A549 (cell line): ENCODE data around the gene KIAA1671. TPM values are rescaled to one million over a fixed set of nuclear protein-coding genes. Genes with fewer than 3 reads are reported as not detected.

ENCODE experiments used
- ATAC-seq, 2 experiments: fragments of 200-7000 bp in 1 of 2; fragments of >200 bp in 1 of 2; cut with Nextera tagmentation in 1 of 2; cut with Tn5 transposase in 1 of 2; 3 replicates each; pipeline versions ENCODE4 v1.8.0 to v1.9.1; 2018 to 2020; ENCODE audit warnings: mild to moderate bottlenecking in 1 of 2, moderate library complexity in 1 of 2
- CTCF ChIA-PET: fragments of 300-600 bp; sonication (Branson Sonifier 250); formaldehyde crosslinking; extraction: SDS; loops from one replicate; lab custom pipeline; 2021; ENCODE audit warnings: antibody characterized with exemption, inconsistent platforms; lab: Yijun Ruan, JAX
- POLR2A ChIA-PET: fragments of 350-600 bp; formaldehyde crosslinking; extraction: SDS; loops from one replicate; lab custom pipeline; 2021; ENCODE audit warnings: antibody characterized with exemption, inconsistent platforms; lab: Yijun Ruan, JAX
- DNase-seq, 2 experiments: peaks; one replicate each; pipeline versions ENCODE4 v3.0.0 to v3.0.0-alpha.2; 2011 to 2016; ENCODE audit warnings: low read depth in 1 of 2, low spot score in 1 of 2
- FAIRE-seq: peaks from 2 replicates; lab custom pipeline; 2011; peaks lifted over from hg19 to GRCh38; lab: Jason Lieb, UNC
- H3K27ac ChIP-seq, 2 experiments: fragments of >200 bp; sonication (Bioruptor Twin); formaldehyde crosslinking; 3 replicates each; pipeline ENCODE4 v1.5.1; 2016 to 2017
- H3K4me1 ChIP-seq: fragments of >200 bp; sonication (Bioruptor Twin); formaldehyde crosslinking; 3 replicates; pipeline ENCODE4 v1.6.1; 2016
- H3K4me2 ChIP-seq: fragments of >200 bp; sonication (Bioruptor Twin); formaldehyde crosslinking; 3 replicates; pipeline ENCODE4 v1.6.1; 2016
- H3K4me3 ChIP-seq: fragments of >200 bp; sonication (Bioruptor Twin); formaldehyde crosslinking; 3 replicates; pipeline ENCODE4 v1.5.1; 2016
- H3K9me3 ChIP-seq: fragments of >200 bp; sonication (Bioruptor Twin); formaldehyde crosslinking; 3 replicates; pipeline ENCODE4 v1.6.1; 2016
- BHLHE40 ChIP-seq: IDR thresholded peaks from 2 replicates; pipeline ENCODE4 v1.6.1; 2012; ENCODE audit warnings: low read depth, low read length, inconsistent platforms
- CBX8 ChIP-seq: fragments of 200-600 bp; sonication (generic); IDR thresholded peaks from 2 replicates; pipeline ENCODE4 v1.6.1; 2016
- CEBPB ChIP-seq, 2 experiments: fragments of >200 bp in 1 of 2; sonication (Bioruptor Twin) in 1 of 2; formaldehyde crosslinking in 1 of 2; IDR thresholded peaks; 2 replicates each; pipeline ENCODE4 v1.6.1; 2012 to 2016
- ESRRA ChIP-seq: fragments of 150-350 bp; IDR thresholded peaks from 2 replicates; pipeline ENCODE4 v1.6.1; 2014; ENCODE audit warnings: mild to moderate bottlenecking, low read length, borderline replicate concordance
- FOSL2 ChIP-seq, 2 experiments: fragments of 450-650 bp in 1 of 2; fragments of >200 bp in 1 of 2; sonication (Bioruptor Twin) in 1 of 2; formaldehyde crosslinking; IDR thresholded peaks; 2 replicates each; pipeline versions ENCODE4 v1.5.0 to v1.6.1; 2016 to 2020; ENCODE audit warnings: mild to moderate bottlenecking in 1 of 2, moderate library complexity in 1 of 2
- FOXS1 ChIP-seq: fragments of 250-450 bp; sonication (Bioruptor Pico); IDR thresholded peaks from 2 replicates; pipeline ENCODE4 v1.5.0; 2020; ENCODE audit warnings: mild to moderate bottlenecking, moderate library complexity
- HEYL ChIP-seq: fragments of 250-450 bp; sonication (Bioruptor Pico); IDR thresholded peaks from 2 replicates; pipeline ENCODE4 v1.8.0; 2021; ENCODE audit warnings: mild to moderate bottlenecking, moderate library complexity
- HOXB13 ChIP-seq: fragments of 250-450 bp; sonication (Bioruptor Pico); IDR thresholded peaks from 2 replicates; pipeline ENCODE4 v1.5.0; 2020; ENCODE audit warnings: low read depth, mild to moderate bottlenecking, moderate library complexity
- HOXB5 ChIP-seq: fragments of 250-450 bp; sonication (Bioruptor Pico); IDR thresholded peaks from 2 replicates; pipeline ENCODE4 v1.5.0; 2020; ENCODE audit warnings: mild to moderate bottlenecking, moderate library complexity
- JUNB ChIP-seq: fragments of >200 bp; sonication (Bioruptor Twin); formaldehyde crosslinking; IDR thresholded peaks from 2 replicates; pipeline ENCODE4 v1.6.1; 2016
- KDM1A ChIP-seq: fragments of 200-600 bp; sonication (generic); IDR thresholded peaks from 2 replicates; pipeline ENCODE4 v1.6.1; 2016; ENCODE audit warnings: low read depth, mild to moderate bottlenecking
- KDM5A ChIP-seq: fragments of 200-600 bp; sonication (generic); IDR thresholded peaks from 2 replicates; pipeline ENCODE4 v1.6.1; 2016; ENCODE audit warnings: antibody characterized with exemption, mild to moderate bottlenecking
- MAZ ChIP-seq: fragments of 150-350 bp; IDR thresholded peaks from 2 replicates; pipeline ENCODE4 v1.6.1; 2014; ENCODE audit warnings: antibody characterized with exemption, low read depth, low read length, borderline replicate concordance
- NFE2L2 ChIP-seq: fragments of 150-350 bp; conservative IDR thresholded peaks from 2 replicates; pipeline ENCODE4 v1.6.1; 2014; ENCODE audit warnings: low read length
- NPAS2 ChIP-seq: fragments of 250-450 bp; sonication (Bioruptor Pico); IDR thresholded peaks from 2 replicates; pipeline ENCODE4 v1.8.0; 2022; ENCODE audit warnings: mild to moderate bottlenecking, moderate library complexity, borderline replicate concordance
- NR3C1 ChIP-seq: fragments of >200 bp; sonication (Bioruptor Twin); formaldehyde crosslinking; IDR thresholded peaks from 3 replicates; pipeline ENCODE4 v1.6.1; 2017
- PHF8 ChIP-seq: fragments of 200-600 bp; sonication (generic); IDR thresholded peaks from 2 replicates; pipeline ENCODE4 v1.6.1; 2016; ENCODE audit warnings: low read depth, mild to moderate bottlenecking, antibody characterized with exemption, moderate library complexity, borderline replicate concordance
- RFX5 ChIP-seq: fragments of 450-650 bp; IDR thresholded peaks from 2 replicates; pipeline ENCODE4 v1.7.1; 2014; ENCODE audit warnings: antibody characterized with exemption, mild to moderate bottlenecking, moderate library complexity
- SMC3 ChIP-seq: fragments of >200 bp; sonication (Bioruptor Twin); formaldehyde crosslinking; IDR thresholded peaks from 3 replicates; pipeline ENCODE4 v1.6.1; 2018; ENCODE audit warnings: inconsistent platforms
- SREBF2 ChIP-seq: fragments of 450-650 bp; IDR thresholded peaks from 2 replicates; pipeline ENCODE4 v1.6.1; 2014; ENCODE audit warnings: mild to moderate bottlenecking, moderate library complexity
- TFCP2L1 ChIP-seq: fragments of 250-450 bp; sonication (Bioruptor Pico); IDR thresholded peaks from 2 replicates; pipeline ENCODE4 v1.5.0; 2021; ENCODE audit warnings: mild to moderate bottlenecking
- ZC3H11A ChIP-seq: fragments of 450-650 bp; IDR thresholded peaks from 2 replicates; pipeline ENCODE4 v1.6.1; 2014; ENCODE audit warnings: antibody characterized with exemption, mild to moderate bottlenecking
- WGBS: methylation state at CpG from one replicate; pipeline ENCODE4 v1.1.6; 2017; ENCODE audit errors: missing lambda C conversion rate; 5-methylcytosine and 5-hydroxymethylcytosine counted together
- polyA plus RNA-seq, 4 experiments: library from polyadenylated mRNA; depleted of rRNA in 3 of 4; stranded (reverse); fragments of >200 nt; fragmentation: RNase III in 1 of 4; extraction: RNeasy Plus Mini Kit Qiagen cat#74134 plus additional on column Dnase treatment in 1 of 4; gene quantifications; 2 replicates in 3 of 4; 3 replicates in 1 of 4; pipeline ENCODE4 v1.2.3, GENCODE V29; 2011 to 2017
- TF ChIP-seq, protein P1 (sequence below): IDR thresholded peaks from 2 replicates; pipeline ENCODE4 v1.6.1; 2012; ENCODE audit warnings: low read depth, borderline replicate concordance
- TF ChIP-seq, protein P2 (sequence below): fragments of >200 bp; sonication (Bioruptor Twin); formaldehyde crosslinking; IDR thresholded peaks from 3 replicates; pipeline ENCODE4 v1.6.1; 2016
- TF ChIP-seq, protein P3 (sequence below): IDR thresholded peaks from 2 replicates; pipeline ENCODE4 v1.6.1; 2012

KIAA1671 gene
- polyA plus RNA-seq, 2 of the 4 experiments (the other 2 are of a cell fraction): 5.3 to 7.9 TPM

DNA sequence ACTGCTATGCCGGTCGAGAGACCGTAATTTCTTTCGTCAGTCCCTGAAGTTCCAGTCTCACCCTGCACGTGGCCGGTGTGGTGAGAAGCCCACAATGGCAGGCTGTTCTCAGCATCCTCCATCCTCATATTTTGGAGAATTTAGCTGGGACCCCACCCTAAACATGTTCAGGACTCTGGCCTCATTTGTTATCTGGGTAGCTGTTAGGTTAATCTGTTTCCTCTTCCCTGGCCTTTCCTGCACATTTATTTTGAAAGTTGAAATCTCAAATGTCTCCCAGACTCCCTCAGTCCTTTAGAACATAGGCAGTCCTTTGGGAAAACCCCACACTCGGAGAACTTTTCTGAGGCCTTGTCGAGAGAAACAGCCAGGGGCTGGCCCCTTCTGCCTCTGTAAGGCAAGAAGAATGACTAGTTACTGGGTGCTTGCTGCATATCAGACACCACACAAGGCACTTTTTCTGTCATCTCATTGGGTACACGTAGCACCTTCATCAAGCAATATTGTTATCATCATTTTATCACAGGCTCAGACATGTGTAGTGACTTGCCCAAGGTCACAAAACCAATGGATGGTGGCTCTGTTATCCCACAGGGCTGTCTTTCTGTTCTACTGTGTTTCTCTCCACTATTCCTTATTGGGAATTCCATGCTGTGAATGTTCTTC is 137.8 kb downstream of the KIAA1671 start:
- WGBS: 94% methylated on average over 9 of the region's 9 CpGs
- no peak overlapping the region for H3K27ac ChIP-seq
- no peak overlapping the region for H3K4me2 ChIP-seq
- no peak for DNase-seq
- TF ChIP-seq SMC3: no peak
- no peak for TF ChIP-seq CEBPB (IDR thresholded peaks at IDR 0.05)
- TF ChIP-seq MAZ: no peak
- no peak for TF ChIP-seq FOXS1 (CRISPR knock-in tag)
- no peak for TF ChIP-seq PHF8
- TF ChIP-seq ESRRA: no peak
- TF ChIP-seq HOXB13: no peak
- no peak for TF ChIP-seq FOSL2 (IDR thresholded peaks at IDR 0.05)
- TF ChIP-seq FOSL2 (CRISPR knock-in tag; IDR thresholded peaks at IDR 0.05): no peak
- TF ChIP-seq HOXB5: no peak
- no peak for TF ChIP-seq KDM5A
- TF ChIP-seq, protein P1, sequence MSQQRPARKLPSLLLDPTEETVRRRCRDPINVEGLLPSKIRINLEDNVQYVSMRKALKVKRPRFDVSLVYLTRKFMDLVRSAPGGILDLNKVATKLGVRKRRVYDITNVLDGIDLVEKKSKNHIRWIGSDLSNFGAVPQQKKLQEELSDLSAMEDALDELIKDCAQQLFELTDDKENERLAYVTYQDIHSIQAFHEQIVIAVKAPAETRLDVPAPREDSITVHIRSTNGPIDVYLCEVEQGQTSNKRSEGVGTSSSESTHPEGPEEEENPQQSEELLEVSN: no peak
- TF ChIP-seq HEYL (CRISPR knock-in tag): no peak
- TF ChIP-seq NR3C1: no peak
- TF ChIP-seq NPAS2 (CRISPR knock-in tag): no peak
- no peak for TF ChIP-seq RFX5
- no peak for TF ChIP-seq KDM1A
- no peak for TF ChIP-seq CBX8
- no peak for TF ChIP-seq NFE2L2
- no peaks in the 10 kb centered on the region for H3K9me3 ChIP-seq
- POLR2A ChIA-PET: no interaction called here
- no peak overlapping the region for H3K4me3 ChIP-seq
- CTCF ChIA-PET: interaction anchor here (0.6 kb wide), 1 partner anchor 20 kb away, joined by 3 read pairs; no protein-coding TSS in a partner anchor
- H3K4me1 ChIP-seq: peaks cover 7% of the 10 kb centered on the region; the same call in 1 of the 3 replicates
- ATAC-seq: no peak
- FAIRE-seq: no peak

DNA sequence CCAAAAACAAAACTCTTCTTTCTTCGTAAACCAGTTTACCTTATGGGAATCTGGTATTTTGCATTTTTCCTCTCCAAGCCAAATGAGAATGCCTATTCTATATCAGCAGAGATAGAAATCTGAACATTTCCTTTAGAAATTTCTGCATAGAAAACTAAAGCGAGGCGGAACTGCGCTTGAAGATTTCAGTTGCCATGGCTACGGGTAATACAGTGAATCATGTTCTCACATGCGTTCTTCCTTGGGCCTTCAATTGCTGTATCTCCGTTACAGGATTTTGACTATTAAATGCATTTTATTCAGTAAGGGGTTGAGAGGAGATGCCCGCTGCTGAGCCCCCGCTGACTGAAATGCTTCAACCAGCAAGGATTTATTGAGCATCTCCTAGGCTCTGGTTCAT is 138.9 kb downstream of the KIAA1671 start:
- no peak overlapping the region for H3K4me3 ChIP-seq
- TF ChIP-seq HOXB13: no peak
- no peak for TF ChIP-seq NR3C1
- TF ChIP-seq CBX8: no peak
- TF ChIP-seq TFCP2L1 (CRISPR knock-in tag): no peak
- no peak for TF ChIP-seq SREBF2
- TF ChIP-seq BHLHE40: no peak
- no peak for TF ChIP-seq JUNB
- TF ChIP-seq KDM5A: no peak
- no peak for TF ChIP-seq ZC3H11A
- TF ChIP-seq CEBPB (IDR thresholded peaks at IDR 0.05): no peak
- TF ChIP-seq HOXB5: no peak
- TF ChIP-seq, protein P2, sequence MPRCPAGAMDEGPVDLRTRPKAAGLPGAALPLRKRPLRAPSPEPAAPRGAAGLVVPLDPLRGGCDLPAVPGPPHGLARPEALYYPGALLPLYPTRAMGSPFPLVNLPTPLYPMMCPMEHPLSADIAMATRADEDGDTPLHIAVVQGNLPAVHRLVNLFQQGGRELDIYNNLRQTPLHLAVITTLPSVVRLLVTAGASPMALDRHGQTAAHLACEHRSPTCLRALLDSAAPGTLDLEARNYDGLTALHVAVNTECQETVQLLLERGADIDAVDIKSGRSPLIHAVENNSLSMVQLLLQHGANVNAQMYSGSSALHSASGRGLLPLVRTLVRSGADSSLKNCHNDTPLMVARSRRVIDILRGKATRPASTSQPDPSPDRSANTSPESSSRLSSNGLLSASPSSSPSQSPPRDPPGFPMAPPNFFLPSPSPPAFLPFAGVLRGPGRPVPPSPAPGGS: no peak
- TF ChIP-seq, protein P3, sequence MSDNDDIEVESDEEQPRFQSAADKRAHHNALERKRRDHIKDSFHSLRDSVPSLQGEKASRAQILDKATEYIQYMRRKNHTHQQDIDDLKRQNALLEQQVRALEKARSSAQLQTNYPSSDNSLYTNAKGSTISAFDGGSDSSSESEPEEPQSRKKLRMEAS: no peak
- 96% methylated on average over 9 of the region's 9 CpGs for WGBS
- DNase-seq: no peak
- no peaks in the 10 kb centered on the region for H3K9me3 ChIP-seq
- no peak for ATAC-seq
- POLR2A ChIA-PET: no interaction called here
- H3K4me2 ChIP-seq: no peak overlapping the region
- no peak for FAIRE-seq
- H3K4me1 ChIP-seq: no peaks in the 10 kb centered on the region
- CTCF ChIA-PET: interaction anchor here (1.2 kb wide), 1 partner anchor 154 kb away, joined by 3 read pairs; no protein-coding TSS in a partner anchor
- no peak overlapping the region for H3K27ac ChIP-seq
